RWPE1 (cell line): Measurements from ENCODE around the gene FOXJ3.

ENCODE experiments used
- CTCF ChIA-PET: fragments of 350-600 bp; sonication (Branson Sonifier 250); formaldehyde crosslinking; extraction: SDS; loops from one replicate; lab custom pipeline; 2021; lab: Yijun Ruan, JAX
- POLR2A ChIA-PET: fragments of 400-600 bp; formaldehyde crosslinking; extraction: SDS; loops from one replicate; lab custom pipeline; 2020; ENCODE audit warnings: antibody characterized with exemption; ENCODE audit not compliant: low non-redundant PET; lab: Yijun Ruan, JAX
- DNase-seq: peaks from one replicate; pipeline ENCODE4 v3.0.0; 2012; ENCODE audit warnings: low spot score
- H3K27ac ChIP-seq: fragments of 450-650 bp; 2 replicates; pipeline ENCODE4 v1.5.1; 2017
- CTCF ChIP-seq: fragments of 450-650 bp; conservative IDR thresholded peaks from 2 replicates; pipeline ENCODE4 v1.5.1; 2017; ENCODE audit warnings: low read depth, mild to moderate bottlenecking

FOXJ3 gene

GRCh38 chr1:42370876-42371549, 36.0 kb upstream of the FOXJ3 start:
- CTCF ChIA-PET, result interaction anchor here (0.5 to 1.2 kb wide), 4 partner anchors 16 to 567 kb away, joined by 3 read pairs; no protein-coding TSS in a partner anchor

GRCh38 chr1:42369471-42369870, 34.4 kb upstream of the FOXJ3 start:
- ChIA-PET CTCF (interaction anchor here (0.7 to 1.1 kb wide), 2 partner anchors 12 to 1645 kb away, joined by 3 to 4 read pairs; no protein-coding TSS in a partner anchor), POLR2A (no interaction called here)
- TF ChIP-seq CTCF, result no peak
- no peak overlapping the region for H3K27ac ChIP-seq
- DNase-seq, result no peak

More at GRCh38 chr1:42370876-42371549, 36.0 kb upstream of the FOXJ3 start:
- DNase-seq, result no peak
- H3K27ac ChIP-seq, result no peak overlapping the region
- no peak for TF ChIP-seq CTCF
- POLR2A ChIA-PET, result no interaction called here

- POLR2A ChIA-PET, result no interaction called here
- TF ChIP-seq CTCF, result no peak
- DNase-seq, result no peak
- no peak overlapping the region for H3K27ac ChIP-seq
- CTCF ChIA-PET, result interaction anchor here (0.6 kb wide), 1 partner anchor 613 kb away, joined by 3 read pairs; no protein-coding TSS in a partner anchor
These were observed 33.2 kb upstream of the FOXJ3 start for GRCh38 chr1:42368096-42368795.

GRCh38 chr1:42365118-42365517, 30.1 kb upstream of the FOXJ3 start:
- CTCF ChIA-PET, result no interaction called here
- no peak overlapping the region for H3K27ac ChIP-seq
- no peak for TF ChIP-seq CTCF
- POLR2A ChIA-PET, result no interaction called here
- DNase-seq, result no peak

GRCh38 chr1:42364542-42364941, 29.5 kb upstream of the FOXJ3 start:
- no peak for DNase-seq
- no peak for TF ChIP-seq CTCF
- ChIA-PET CTCF (no interaction called here), POLR2A (no interaction called here)
- no peak overlapping the region for H3K27ac ChIP-seq

- DNase-seq, result no peak
- POLR2A ChIA-PET, result no interaction called here
- CTCF ChIA-PET, result no interaction called here
- no peak for TF ChIP-seq CTCF
- H3K27ac ChIP-seq, result no peak overlapping the region
These were observed 29.1 kb upstream of the FOXJ3 start for GRCh38 chr1:42364089-42364488.
